Stimulated activated CD8-positive, alpha-beta memory T cell treated with anti-CD3 and anti-CD28 coated beads, Interleukin-4, amount 100 ng/mL, for 48 hours (primary cell): ENCODE measurements around the gene LSS.
A peak's percentile ranks its signal among the peaks of the same experiment; 100 is the strongest.
"Not testable (repeated sequence)": the region's sequence is repeated elsewhere in the genome, so short reads cannot be mapped to it uniquely, and the experiment has no call there.

ENCODE experiments used
- DNase-seq: peaks from one replicate; pipeline ENCODE4 v3.0.0-alpha.2; 2020

LSS gene

DNA sequence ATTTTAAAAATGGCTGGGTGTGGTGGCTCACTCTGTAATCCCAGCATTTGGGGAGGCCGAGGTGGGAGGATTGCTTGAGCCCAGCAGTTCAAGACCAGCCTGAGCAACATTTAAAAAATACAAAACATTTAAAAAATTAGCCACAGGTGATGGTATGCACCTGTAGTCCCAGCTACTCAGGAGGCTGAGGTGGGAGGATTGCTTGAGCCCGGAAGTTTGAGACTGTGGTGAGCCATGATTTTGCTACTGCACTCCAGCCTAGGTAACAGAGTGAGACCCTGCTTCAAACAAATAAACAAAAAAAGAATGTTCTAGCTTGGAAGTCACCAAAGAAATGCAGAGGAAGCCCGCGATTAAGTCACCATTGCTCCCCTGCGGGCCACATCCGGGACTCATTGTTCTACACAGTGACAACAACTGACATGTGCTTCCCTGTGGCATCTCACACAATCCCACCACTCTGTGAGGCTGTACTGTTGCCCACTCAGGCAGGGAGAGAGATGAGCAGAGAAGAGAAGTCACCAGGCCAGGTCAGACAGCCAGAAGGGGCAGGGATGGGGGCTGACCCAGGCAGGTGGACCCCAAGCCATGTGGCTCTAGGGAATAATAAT lies 25.9 kb downstream of the LSS start:
- no peak for DNase-seq

GRCh38 chr21:46200877-46201803 lies 27.4 kb downstream of the LSS start:
- DNase-seq, result not testable (repeated sequence)

GRCh38 chr21:46199436-46200373 lies 28.9 kb downstream of the LSS start:
- DNase-seq, result no peak

- no peak for DNase-seq
Observed at GRCh38 chr21:46196733-46197132, 31.8 kb downstream of the LSS start.

DNA sequence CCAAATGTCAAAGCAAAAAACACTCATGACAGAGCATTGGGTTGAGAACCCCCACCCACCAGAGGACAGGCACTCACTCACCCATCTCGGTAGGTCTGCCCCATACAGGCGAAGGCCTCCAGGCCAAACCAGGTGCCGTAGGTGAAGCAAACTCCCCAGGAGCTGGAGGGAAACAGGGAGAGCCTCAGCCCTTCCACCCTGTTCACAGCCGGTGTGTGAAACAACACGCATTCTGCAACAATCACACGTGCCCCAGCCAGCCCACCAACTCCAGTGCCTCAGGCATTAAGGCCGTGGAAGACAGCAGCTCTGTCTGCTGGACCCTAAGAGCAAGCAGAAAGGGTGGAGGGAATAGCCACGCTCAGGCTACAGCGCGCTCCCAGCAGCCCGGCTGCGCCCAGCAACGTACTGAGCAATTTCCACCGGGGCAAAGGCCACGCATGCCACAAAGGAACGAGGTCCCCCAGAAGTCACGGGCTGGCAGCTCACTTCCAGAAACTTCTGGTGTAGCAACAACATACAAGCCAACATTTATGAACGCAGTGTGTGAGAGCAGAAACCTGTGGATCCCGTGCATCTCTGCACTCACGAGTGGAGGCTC lies 32.9 kb downstream of the LSS start:
- DNase-seq, result no peak

DNA sequence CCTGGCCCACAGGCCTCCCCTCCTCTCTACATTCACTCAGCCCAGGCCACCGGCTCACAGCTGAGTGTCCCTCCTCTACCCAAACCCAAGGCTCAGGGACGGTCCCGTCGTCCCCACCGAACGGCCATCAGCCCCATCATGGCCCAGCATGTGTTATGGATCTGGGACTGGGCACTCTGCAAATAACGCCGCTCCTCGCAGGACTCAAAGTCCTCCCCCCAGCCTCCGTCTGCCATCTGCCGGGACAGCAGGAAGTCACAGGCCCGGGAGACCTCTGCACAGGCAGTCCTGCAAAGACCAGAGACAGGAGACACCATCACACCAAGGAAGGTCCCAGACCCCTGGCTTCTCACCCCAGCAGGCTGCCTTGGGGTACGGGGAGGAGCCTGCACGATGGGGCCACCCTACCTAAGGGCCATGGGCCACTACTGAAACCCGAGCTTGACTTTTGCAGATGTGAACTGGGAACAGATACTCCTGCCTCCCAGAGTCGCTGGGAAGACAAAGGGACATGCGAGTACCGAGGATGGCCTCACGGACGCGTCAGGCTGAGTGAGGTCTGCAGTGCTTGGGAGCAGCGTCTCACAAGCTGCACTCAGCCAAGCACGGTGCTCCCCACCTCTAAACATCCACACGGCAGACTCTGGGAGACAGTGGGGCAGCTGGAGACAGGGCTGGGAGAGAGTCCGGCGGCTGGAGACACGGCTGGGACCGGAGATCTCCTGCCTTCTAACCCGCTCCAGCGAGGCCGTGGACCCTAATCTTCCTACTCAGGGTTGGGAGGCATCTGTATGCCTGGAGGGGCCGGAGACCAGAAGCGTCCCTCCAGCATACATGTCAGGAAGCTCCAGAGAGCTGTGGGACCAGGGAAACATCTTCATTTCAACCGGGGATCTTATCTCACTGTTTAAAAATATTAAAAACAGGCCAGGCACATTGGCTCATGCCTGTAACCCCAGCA lies 33.9 kb downstream of the LSS start:
- DNase-seq, result no peak

DNA sequence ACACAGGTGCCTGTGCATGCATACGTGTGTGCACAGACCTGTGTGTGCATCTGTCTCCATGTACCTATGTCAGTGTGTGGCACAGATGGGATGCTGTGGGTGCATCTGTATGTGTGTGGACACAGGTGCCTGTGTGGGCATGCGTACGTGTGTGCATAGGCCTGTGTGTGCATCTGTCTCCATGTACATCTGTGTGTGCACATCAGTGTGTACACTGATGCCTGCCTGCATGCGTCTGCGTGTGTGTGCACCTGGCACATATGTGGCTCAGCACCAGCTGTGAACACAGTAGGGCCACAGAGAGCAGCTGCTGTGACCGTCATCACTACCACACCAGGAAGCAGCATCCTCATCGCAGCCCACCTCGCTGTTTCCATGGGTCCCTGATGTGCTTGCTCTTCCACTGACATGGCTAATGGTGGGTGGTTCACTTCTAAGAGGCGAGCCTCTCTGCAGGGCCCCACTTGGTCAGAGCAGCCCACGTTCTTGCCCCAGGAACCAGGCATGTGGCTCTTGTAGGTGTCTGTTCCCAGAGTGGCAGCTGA lies 34.7 kb downstream of the LSS start:
- DNase-seq, result no peak

- DNase-seq, result peak; percentile 16
Observed at GRCh38 chr21:46191686-46192575, 36.6 kb downstream of the LSS start.

- peak; percentile 4 for DNase-seq
Observed at GRCh38 chr21:46191257-46191685, 37.3 kb downstream of the LSS start.

GRCh38 chr21:46190491-46191131 lies 38.0 kb downstream of the LSS start:
- peak; percentile 9 for DNase-seq

DNA sequence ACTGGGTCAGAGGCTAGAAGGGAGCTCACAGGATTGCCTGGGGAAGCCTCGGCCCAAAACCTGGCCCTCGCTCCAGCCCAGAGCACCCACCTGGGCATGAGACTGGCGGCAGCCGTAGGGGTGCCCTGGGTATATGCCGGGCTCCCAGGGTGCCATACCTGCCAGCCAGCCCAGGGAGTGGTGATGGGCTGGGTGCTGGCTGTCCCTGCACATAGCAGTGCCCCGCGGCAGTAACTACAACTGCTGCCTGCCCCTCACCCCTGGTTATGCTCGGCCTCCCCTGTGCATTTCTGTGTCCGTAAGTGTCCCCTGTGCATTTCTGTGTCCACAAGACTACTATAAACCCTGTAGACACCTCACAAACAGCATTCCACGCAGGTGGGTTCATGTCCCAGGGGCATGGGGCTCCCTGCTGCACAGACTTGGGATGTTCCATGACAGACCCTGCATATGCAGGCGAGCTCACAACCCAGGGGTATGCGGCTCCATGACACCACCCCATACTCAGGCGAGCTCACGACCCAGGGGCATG lies 38.5 kb downstream of the LSS start:
- DNase-seq, result peak; percentile 15

DNA sequence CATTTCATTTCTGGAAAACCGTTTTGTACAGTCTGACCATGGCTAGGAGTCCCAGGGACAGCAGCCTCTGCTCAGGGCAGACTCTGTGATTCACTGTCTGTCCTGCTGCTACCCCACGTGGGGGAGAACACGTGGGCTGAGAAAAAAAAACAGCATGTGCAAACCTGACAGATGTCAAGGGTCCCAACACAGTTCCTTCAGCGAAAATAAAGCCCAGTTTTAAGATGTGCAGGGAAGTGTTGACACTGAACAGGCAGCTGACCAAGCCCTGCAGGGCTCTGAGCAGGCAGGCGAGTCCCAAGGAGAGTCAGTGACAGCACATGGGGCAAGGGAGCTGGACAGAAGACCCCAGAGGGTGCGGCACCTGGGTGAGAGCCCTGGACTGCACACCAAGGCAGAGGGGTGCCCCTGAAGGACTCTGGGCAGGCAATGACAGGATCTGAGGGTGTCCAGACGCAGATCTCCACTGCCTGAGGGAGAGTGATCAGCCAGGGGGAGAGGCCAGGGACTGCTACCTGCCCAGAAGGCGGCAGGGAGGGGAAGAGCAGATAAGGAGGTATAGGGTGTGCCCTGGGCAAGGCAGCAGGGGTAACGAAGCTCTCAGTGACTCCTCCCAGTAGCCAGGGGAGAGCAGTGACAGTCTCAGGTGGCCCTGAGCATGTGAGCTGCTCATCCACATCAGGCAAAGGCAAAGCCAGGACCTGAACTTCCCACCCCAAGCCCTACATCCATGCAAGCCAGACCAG lies 39.2 kb downstream of the LSS start:
- peak; percentile 8 for DNase-seq

GRCh38 chr21:46188226-46189212 lies 40.1 kb downstream of the LSS start:
- peak; percentile 28 for DNase-seq

DNA sequence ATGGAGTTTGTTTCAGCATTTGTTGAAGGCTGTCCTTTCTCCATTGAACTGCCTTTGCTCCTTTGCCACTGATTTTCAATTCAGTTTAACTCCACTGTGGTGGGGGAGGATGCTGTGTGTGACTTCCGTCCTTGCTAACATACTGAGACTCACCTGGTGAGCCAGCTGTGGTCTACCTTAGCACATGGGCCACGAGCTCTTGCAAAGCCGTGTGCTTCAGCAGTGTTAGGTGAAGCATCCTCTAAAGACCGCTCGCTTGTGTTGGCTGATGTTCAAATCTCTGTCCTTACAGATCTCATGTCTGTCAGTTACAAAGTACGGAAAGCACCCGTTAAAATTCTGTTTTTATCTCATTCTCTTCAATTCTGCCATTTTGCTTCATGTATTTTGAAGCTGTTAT lies 40.8 kb downstream of the LSS start:
- no peak for DNase-seq

GRCh38 chr21:46187261-46187660 lies 41.3 kb downstream of the LSS start:
- DNase-seq, result no peak

DNA sequence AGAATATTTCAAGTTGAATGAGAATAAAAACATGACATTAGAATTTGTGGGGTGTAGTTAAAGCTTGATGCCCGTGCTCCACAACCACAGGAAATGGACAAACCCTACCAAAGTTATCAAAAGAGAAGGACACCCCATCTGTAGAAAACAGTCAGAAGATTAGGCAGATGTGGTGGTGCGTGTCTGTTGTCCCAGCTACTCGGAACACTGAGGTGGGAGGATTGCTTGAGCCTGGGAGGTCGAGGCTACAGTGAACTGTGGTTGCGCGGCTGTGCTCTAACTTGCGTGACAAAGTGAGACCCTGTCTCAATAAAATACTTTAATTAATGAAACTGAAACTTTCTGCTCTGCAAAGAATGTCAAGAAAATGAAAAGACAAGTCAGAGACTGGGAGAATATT lies 42.9 kb downstream of the LSS start:
- DNase-seq, result no peak
